GM18511 (cell line): Measurements from ENCODE around the gene CSMD2.

Source experiments
- ATAC-seq: cut with Tn5 transposase; IDR thresholded peaks from one replicate; pipeline ENCODE4 v1.9.1; 2021; ENCODE audit warnings: mild to moderate bottlenecking, moderate library complexity; ENCODE audit not compliant: unreplicated experiment

The CSMD2 gene

DNA sequence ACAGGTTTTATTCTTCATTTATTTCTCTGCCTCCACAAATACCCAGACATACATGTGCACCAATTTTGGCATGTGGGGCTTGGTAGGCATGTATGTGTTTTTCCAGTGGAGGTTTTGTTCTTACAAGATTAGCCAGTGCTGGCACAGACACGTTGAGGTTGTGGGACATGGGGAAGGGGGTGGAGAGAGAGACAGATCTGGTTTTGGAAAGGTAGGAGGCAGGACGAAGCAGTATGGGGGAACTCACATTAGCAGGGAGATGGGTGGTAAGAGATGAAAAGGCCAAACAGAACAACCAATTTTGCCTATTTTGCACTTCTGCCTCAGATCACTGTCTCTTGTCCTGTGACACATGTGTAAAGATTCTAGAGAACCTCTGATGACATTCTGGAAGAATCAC, 467.2 kb downstream of the CSMD2 start:
- ATAC-seq = no peak

DNA sequence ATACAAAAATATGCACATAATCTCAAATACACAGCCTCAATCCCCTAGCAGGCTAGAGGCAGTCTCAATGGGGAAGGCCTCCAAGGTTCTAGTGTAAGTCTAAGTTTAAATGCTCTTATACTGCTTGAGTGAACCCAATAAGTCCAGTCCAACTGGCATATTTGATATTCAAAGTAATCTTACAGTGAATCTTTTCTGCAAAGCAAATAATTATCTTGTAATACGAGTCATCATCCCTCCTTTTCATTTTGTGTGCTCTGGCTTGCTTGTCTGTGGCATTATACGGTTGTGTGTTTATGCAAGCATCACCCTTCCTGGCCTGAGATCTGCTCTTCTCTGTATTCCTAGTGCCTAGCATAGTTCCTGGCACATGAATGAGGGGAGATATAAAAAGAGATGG, 468.1 kb downstream of the CSMD2 start:
- ATAC-seq = no peak

GRCh38 chr1:33696311-33696710, 468.7 kb downstream of the CSMD2 start:
- no peak for ATAC-seq

DNA sequence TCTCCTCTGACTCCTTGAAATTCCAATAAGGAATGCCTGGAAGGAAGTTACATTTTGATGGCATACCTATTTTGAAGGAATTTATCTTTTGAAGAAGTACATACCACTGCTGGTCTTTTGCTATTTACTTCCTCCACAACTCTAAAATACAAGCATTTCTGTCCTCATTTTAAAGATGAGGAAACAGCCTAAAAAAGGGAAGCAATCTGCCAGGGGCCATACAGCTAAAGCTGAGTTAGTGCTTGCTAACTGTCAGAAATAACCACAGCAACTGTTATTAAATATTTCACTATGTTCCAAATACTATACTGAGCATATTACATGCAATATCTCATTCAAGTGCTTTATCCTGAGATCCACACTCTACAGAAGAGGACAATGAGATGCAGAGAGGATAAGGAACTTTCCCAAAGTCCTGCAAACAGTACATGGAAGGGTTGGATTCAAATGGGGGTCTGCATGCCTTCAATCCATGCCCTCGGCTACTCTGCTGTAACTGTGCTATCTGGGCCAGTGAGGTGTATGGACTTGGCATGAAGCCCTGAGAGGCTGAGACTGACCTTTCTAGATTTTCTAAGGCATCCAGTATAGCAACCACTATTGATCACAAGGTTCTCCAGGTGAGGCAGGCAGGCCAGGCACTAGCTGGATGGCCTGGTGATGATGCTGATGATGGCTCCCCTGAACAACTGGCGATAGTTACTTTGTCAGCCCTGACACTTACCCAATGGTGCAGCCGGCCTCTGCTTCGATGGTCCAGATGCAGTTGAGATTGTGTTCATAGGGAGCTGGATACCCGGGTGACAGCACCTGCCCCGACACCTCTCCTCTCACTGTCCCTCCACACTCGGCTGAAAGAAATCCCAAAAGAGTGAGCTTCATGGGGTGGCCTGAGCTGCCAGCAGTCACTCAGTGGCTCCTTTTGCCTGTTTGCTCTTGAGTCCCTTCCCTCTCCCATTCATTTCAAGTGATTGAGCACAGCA, 472.5 kb downstream of the CSMD2 start:
- no peak for ATAC-seq

GRCh38 chr1:33687000-33687399, 478.0 kb downstream of the CSMD2 start:
- no peak for ATAC-seq

GRCh38 chr1:33686551-33686950, 478.5 kb downstream of the CSMD2 start:
- no peak for ATAC-seq

- no peak for ATAC-seq
Observed at GRCh38 chr1:33685256-33685655, 479.8 kb downstream of the CSMD2 start.

GRCh38 chr1:33684396-33685179, 480.4 kb downstream of the CSMD2 start:
- ATAC-seq = no peak

- no peak for ATAC-seq
Observed at GRCh38 chr1:33683913-33684312, 481.1 kb downstream of the CSMD2 start.

DNA sequence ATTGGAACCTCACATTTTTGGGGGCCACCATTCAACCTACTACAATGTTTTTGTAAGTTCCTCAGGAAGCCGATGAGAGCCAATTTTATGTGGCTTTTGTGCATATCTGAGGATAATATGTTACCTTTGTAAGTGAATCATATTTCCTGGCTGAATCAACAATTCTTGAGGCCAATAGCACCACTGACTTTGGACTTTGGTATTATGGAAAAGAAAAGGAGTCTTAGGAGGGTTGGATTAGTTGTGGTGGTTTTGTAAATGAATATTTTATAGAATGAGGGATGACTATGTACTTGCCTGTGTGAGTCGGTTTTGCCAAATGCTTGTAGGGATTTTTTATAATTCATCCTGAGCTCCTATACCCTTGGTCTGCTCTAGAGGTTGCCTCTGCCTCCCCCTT, 482.7 kb downstream of the CSMD2 start:
- ATAC-seq = no peak

DNA sequence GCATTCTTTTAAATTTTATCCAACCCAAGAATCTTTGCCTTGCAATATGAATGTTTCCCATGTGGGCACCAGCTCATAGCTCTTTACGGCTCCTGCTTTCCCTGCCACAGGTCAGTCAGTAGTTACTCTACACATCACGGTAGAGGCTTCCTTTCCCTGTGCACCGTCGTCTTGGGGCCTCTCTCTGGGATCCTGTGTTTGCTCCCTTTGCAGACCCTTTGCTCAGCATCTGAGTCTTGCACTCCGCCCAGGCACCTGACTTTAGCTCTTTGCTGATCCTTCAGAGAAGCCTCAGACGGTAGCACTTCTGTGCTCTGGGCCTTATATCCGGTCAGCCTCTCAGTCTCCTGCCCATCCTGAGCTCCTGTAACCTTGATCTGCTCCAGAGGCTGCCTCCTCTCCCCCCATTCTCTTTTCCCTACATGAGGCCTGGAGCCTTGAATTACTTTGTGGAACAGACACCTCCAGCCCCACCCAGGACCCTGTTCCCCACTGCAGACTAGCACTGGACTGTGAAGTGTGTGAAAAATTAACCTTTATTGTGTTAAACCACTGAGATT, 484.7 kb downstream of the CSMD2 start:
- no peak for ATAC-seq

- ATAC-seq = no peak
Observed at GRCh38 chr1:33670567-33670966, 494.5 kb downstream of the CSMD2 start.

GRCh38 chr1:33668695-33669094, 496.3 kb downstream of the CSMD2 start:
- no peak for ATAC-seq

DNA sequence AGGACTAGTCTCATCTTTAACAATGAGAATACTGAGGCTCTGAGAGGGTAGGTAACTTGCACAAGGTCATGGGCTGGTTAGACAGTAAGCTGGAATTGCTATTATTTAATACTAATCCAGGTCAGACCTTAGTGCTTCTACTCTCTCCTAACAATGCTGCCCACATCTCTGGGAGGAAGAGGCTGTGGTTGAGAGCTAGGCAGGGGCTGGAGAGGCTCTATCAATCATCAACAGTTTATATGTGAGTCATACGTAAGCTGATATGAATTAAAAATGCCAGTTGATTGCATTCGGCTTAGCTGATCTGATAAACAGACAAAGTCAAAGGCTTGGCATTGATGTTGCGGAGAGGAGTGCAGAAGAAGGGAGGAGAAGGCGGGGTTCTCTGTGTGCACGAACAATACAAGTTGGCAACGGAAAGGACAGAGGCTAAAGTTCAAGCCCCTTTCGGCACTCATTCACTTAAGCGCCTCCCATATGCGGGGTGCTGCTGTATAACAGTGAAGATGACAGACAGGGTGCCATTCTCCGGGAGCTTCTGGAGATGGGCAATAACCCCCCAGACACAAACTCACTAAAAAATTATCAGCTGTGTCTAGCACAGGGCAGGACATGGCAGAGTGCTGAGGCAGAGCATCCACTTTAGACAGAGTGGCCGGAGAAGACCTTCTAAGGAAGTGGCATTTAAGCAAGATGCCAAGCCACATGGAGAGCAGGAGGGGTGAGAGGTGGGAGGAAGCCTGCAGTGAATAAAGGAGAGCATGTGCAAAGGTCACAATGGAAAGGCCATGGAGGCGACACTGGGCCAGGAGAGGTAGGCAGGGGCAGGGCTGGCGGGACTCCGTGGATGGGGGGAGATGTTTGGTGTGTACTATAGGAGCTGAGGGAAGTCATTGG, 497.4 kb downstream of the CSMD2 start:
- ATAC-seq = no peak

DNA sequence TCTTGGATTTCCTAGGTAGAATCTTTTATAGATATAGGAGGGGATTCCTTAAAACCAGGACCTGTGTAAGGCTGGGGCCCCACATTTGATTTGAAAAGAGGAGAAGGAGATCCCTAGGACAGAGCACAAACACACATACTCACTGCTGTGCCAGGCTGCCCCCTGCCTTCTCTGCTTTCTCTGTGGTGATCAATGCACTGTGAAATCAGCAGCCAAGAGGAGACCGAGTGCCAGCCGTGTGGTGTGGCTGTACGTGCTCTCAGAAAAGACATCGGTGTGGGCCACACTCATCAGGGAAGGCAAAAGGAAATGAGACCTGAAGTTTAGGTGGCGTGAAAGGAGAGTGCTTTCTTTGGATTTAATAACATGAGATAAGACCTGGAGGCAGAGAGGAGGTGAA, 498.4 kb downstream of the CSMD2 start:
- no peak for ATAC-seq

GRCh38 chr1:33661811-33662454, 503.1 kb downstream of the CSMD2 start:
- no peak for ATAC-seq

DNA sequence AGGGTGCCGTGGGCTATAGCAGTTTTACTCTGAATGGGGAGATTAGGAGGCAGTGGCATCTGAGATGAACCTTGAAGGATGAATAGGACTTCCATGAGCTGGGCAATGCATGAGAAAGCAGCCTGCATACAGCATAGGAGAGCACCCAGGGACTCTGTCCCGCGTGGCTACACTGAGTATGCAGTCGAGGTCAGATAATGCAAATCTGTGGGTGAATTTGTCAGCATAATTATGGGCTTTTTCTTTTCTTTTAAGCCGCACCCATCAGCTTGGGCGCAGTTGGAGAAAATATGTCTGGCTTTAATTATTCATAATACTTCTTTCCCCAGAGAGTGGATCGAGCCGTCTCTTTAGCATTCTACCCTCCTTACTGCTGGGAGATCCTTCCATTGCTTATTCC, 504.1 kb downstream of the CSMD2 start:
- ATAC-seq = no peak

DNA sequence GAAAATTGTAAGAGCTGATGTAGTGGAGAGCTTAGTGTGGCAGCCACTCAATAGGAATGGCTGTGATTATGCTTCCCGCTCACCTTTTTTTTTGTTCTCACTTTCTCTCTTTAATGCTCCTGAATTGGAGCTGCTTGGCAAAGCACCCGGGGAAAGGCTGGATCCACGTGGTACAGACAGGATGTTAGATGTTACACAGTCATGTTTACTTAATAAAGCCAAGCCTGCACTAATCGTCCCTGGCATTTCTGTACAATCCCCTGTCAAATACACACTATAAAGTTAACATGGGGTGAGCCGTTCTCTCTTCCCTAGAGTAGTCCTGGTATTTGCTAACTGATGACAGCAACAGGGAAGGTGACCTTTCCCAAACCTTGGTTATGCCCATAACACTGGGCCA, 504.8 kb downstream of the CSMD2 start:
- no peak for ATAC-seq

DNA sequence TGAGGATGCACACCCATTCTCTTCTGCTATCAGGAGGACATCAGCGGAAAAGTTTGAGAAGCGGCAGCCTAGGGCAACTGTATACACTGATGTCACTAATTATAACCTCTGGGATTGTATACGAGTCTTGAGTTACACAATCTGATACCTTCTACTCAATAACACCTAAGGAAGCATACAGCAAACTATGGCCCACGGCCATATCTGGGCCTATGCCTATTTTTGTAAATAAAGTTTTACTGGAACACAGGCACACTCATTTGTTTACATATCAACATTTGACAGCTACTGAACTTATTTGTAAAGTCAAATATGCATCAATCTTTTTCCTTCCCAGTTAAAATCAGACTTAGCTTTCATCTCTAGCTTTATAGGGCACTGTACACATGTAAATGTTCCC, 505.4 kb downstream of the CSMD2 start:
- ATAC-seq = no peak

DNA sequence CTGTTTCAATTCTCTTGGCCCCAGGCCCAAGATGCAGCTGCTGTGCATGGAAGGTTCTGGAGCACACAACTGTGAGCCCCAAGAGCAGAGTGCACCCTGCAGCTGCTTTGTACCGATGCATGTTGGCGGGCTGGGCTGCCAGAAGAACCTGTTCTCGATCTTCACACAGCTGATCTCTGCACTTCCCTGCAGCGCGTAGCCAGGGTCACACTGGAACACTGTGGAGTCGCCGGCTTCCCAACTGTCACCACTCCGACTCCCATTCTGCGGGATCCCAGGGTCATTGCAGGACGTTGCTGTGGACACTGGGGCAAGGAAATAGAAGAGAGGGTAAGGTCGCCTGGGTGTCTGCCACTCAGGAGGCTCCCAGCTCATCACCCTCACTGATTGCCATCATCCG, 507.2 kb downstream of the CSMD2 start:
- no peak for ATAC-seq
